GM19467 (cell line): Measurements from ENCODE around the gene CHD8.

Source experiments
- ATAC-seq: cut with Tn5 transposase; IDR thresholded peaks from one replicate; pipeline ENCODE4 v1.9.1; 2021; ENCODE audit warnings: mild to moderate bottlenecking, moderate library complexity; ENCODE audit not compliant: unreplicated experiment

The CHD8 gene

GRCh38 chr14:21440859-21441258 lies 15.1 kb downstream of the CHD8 start:
- ATAC-seq = no peak

GRCh38 chr14:21437063-21437901 lies 18.6 kb downstream of the CHD8 start:
- peak; percentile 96 for ATAC-seq

DNA sequence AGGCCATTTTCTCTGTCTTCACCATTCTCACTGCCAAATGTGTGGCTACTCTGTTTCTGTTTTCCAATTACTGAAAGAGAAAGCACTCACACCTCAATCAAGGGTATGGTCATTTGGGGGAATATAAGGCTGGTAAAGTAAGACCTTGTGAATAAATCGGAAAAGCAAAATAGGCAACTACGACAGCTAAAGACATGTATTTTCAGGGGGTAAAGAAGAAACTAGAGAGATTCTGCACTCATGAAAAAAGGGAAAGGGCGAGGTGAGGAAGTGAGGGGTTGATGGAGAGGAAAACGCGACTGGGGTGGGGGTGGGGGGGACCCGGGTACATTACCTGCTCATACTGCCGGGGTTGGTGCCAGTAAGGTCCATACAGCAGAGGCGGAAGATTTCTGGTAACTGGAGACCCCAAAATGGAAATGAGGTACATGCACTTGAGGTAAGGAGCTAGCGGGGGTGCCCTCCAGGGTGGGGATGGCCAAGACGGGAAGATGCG lies 19.3 kb downstream of the CHD8 start:
- no peak for ATAC-seq

- no peak for ATAC-seq
Observed at GRCh38 chr14:21431126-21431525, 24.8 kb downstream of the CHD8 start.

DNA sequence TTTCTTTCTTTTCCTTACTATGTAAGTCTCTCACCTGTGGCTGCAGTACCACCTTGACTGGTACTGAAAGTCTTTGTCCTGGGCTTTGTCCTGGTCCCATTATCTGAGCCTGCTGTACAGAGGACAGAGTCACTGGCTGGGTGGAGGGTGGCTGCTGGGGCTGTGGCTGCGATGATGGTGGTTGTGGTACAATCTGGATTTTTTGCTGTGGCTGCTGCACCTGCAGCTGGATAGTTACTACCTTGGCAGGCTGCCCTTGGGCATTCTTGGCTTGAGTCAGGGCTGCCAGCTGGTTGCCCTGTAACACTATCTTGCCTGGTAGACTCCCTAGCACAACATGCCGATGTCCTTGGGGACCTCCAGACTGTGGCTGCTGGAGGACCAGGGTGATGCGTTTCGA lies 27.0 kb downstream of the CHD8 start:
- no peak for ATAC-seq

- ATAC-seq = no peak
Observed at GRCh38 chr14:21426692-21427091, 29.2 kb downstream of the CHD8 start.

DNA sequence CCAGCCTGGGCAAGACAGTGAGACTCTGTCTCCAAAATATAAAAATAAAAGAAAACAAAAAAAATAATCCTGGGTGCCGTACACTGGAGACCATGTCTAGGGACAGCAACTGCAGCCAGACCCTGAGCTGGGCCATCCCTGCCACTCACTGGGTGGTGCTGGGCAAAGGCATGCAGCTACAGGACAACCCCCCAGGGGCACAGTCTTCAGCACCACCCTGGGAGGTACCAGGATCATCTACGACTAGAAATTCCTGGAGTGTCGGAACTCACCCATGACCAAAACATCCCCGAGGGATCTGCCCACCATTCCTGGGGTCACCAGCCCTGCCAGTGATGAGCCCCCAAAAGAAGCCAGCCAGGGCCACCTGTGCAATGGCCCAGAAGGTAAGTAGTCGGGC lies 36.4 kb downstream of the CHD8 start:
- no peak for ATAC-seq

GRCh38 chr14:21415329-21415728 lies 40.6 kb downstream of the CHD8 start:
- no peak for ATAC-seq

DNA sequence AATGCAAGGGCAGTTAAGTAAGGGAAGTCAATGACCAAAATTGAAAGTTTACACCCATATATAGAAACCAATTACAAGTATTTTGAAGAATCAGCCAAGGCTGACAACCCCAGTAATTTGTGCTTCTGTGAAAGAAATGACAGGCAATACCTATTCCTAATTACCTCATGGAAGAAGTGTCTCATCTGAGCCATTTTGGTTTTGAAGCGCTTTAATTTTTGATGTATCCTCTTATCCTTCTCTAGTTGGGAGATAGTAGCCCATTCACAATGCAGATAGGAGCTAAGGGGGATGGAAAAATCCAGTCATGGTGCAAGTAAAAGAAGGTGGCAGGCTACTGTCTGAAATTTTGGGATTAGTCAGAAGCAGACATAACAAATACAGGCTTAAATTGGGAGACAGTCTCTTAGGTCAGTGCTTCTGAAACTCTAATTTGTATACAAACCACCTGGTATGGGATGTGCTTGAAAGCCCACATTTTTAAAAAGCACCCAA lies 41.7 kb downstream of the CHD8 start:
- no peak for ATAC-seq

GRCh38 chr14:21408147-21408546 lies 47.8 kb downstream of the CHD8 start:
- ATAC-seq = no peak

DNA sequence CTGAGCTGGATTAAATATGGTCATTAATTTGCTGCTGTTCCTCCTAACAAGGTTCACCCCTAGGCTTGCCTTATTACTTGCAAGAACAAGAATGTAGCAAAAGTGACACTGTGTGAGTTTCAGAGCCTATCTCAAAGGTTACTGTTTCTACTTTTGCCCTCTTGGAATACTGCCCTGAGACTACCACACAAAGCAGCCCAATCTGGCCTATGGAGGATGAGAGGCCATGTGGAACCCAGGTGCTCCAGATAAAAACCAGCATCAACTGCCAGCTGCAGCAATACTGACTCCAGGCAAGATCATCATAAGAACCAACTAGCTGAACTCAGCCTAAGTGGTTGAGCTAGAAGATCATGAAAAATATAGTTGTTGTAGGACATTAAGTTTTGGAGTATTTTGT lies 49.7 kb downstream of the CHD8 start:
- no peak for ATAC-seq

GRCh38 chr14:21405097-21405496 lies 50.8 kb downstream of the CHD8 start:
- ATAC-seq = no peak

GRCh38 chr14:21399311-21399870 lies 56.5 kb downstream of the CHD8 start:
- no peak for ATAC-seq

- ATAC-seq = no peak
Observed at GRCh38 chr14:21398901-21399300, 57.0 kb downstream of the CHD8 start.

DNA sequence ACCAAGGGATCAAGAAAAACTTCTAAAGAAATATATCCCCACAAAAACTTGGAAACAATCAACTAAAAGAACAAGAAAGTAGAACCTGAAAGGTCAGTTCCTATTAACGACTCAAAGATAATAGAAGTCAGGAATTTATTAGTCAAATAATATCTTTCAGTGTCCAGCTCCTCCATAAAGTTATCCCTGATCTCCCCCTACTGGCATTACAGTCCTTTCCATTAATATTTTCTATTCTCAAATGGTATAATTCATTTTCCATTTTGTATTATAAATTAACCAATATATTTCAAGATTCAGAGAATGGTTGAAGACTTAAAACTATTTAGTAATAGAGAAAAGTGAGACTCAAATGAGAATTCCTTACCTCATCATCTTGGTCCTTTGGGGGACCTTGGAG lies 60.5 kb downstream of the CHD8 start:
- no peak for ATAC-seq

DNA sequence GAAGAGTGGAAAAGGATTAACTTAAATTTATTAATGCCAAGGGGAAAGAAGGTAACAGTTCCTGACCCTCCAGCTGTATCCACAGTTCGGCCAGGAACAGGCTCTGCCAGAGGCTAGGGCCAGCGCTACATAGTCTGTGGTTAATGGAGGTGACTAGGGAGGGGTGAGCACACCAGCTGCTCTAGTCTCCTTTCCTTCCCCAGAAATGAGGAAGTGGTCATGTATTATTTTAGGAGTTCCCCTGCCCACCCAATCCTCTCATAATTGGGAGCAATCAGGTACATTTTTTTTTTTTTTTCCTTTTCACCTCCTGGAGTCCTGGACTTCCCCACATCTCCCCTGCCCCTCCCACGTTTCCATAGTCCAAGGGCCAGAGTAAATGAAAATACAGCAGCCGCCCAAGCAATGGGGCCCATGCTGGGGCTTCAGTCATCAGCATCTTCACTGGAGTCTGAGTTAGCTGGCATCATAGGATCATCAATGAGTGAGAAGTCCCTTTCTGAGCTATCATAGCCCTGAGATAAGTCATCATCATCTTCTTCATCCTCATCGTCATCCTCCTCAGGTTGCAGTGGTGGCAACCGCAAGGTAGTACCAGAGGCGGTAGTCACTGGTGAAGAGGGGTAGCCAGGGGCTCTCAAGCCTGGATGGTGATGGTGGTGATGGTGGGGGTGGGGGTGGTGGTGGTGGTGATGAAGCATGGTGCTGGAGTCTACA lies 70.6 kb downstream of the CHD8 start:
- no peak for ATAC-seq

DNA sequence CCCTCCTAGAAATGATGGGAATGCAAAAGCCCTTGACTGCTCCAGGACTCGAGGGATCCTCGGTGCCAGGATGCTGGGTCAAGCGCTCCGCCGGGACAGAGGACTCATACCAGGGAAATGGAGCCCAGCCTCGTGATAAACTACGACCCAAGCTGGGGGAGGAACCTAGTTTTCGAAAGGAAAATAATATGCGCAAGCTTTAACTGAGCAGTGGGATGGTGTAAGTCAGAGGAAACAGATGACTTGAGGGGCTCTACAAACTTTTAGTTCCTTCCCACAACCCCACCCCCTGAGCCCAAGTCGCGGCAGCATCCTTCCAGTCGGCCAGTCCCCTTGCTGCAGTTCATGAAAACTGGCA lies 71.5 kb downstream of the CHD8 start:
- ATAC-seq = peak; percentile 27

- ATAC-seq = peak; percentile 84
Observed at GRCh38 chr14:21383848-21384493, 72.0 kb downstream of the CHD8 start, which contains the start of gene SUPT16H. Gene SUPT16H, minus strand, starts transcription at chr14:21384019. Its CDS starts 92 bp downstream, at chr14:21383927.

- ATAC-seq = no peak
Observed at GRCh38 chr14:21382886-21383847, 72.8 kb downstream of the CHD8 start.

GRCh38 chr14:21382095-21382494 lies 73.8 kb downstream of the CHD8 start:
- ATAC-seq = no peak
